Activated T-cell treated with anti-CD3 and anti-CD28 coated beads, Interleukin-2, amount 50 U/mL, for 4 hours (primary cell): ENCODE data around the gene SLC14A1. TPM values are rescaled to one million over a fixed set of nuclear protein-coding genes. Genes with fewer than 3 reads are reported as not detected.

Source experiments
- ATAC-seq, 2 donors: fragments of 200-7000 bp; cut with Tn5 transposase; one replicate each; pipeline ENCODE4 v1.10.0; 2021
- DNase-seq: peaks from one replicate; pipeline ENCODE4 v3.0.0-alpha.2; 2020
- H3K27me3 Mint-ChIP-seq: one replicate; pipeline ENCODE4 v1.8.0; 2021; ENCODE audit warnings: low read depth, mixed read lengths
- H3K36me3 Mint-ChIP-seq: one replicate; pipeline ENCODE4 v1.8.0; 2022; ENCODE audit warnings: mixed read lengths; ENCODE audit not compliant: insufficient read depth
- H3K4me1 Mint-ChIP-seq: one replicate; pipeline ENCODE4 v1.8.0; 2021; ENCODE audit warnings: low read depth, mixed read lengths
- H3K4me3 Mint-ChIP-seq: one replicate; pipeline ENCODE4 v1.8.0; 2021; ENCODE audit warnings: mild to moderate bottlenecking, moderate library complexity, mixed read lengths
- H3K9me3 Mint-ChIP-seq: one replicate; pipeline ENCODE4 v1.8.0; 2021; ENCODE audit warnings: mixed read lengths
- total RNA-seq, 3 donors: library from RNA; stranded (reverse); gene quantifications; one replicate each; pipeline ENCODE4 v1.2.1, GENCODE V29; 2021

The SLC14A1 gene
- total RNA-seq, 3 donors from 2014 or later: 0.24 TPM; not detected in 2

GRCh38 chr18:45691816-45692179, 32.2 kb upstream of the SLC14A1 start:
- peaks cover 2% of the 10 kb centered on the region for H3K36me3 Mint-ChIP-seq
- H3K27me3 Mint-ChIP-seq: no peaks in the 10 kb centered on the region
- DNase-seq (no peak), ATAC-seq (no peak)
- peaks cover 8% of the 10 kb centered on the region for H3K9me3 Mint-ChIP-seq
- no peak overlapping the region for H3K4me3 Mint-ChIP-seq
- peaks cover 40% of the 10 kb centered on the region for H3K4me1 Mint-ChIP-seq

- no peaks in the 10 kb centered on the region for H3K4me1 Mint-ChIP-seq
- ATAC-seq (no peak), DNase-seq (no peak)
- H3K27me3 Mint-ChIP-seq: no peaks in the 10 kb centered on the region
- H3K9me3 Mint-ChIP-seq: peaks cover 52% of the 10 kb centered on the region
- H3K36me3 Mint-ChIP-seq: peaks cover 17% of the 10 kb centered on the region
- H3K4me3 Mint-ChIP-seq: no peak overlapping the region
Observed at GRCh38 chr18:45702708-45703265, 21.2 kb upstream of the SLC14A1 start.

GRCh38 chr18:45708831-45709230, 15.2 kb upstream of the SLC14A1 start:
- Mint-ChIP-seq H3K4me3 (no peak overlapping the region), H3K4me1 (no peaks in the 10 kb centered on the region), H3K27me3 (no peaks in the 10 kb centered on the region), H3K9me3 (peaks cover 35% of the 10 kb centered on the region), H3K36me3 (peaks cover 19% of the 10 kb centered on the region)
- DNase-seq: no peak
- no peak for ATAC-seq

DNA sequence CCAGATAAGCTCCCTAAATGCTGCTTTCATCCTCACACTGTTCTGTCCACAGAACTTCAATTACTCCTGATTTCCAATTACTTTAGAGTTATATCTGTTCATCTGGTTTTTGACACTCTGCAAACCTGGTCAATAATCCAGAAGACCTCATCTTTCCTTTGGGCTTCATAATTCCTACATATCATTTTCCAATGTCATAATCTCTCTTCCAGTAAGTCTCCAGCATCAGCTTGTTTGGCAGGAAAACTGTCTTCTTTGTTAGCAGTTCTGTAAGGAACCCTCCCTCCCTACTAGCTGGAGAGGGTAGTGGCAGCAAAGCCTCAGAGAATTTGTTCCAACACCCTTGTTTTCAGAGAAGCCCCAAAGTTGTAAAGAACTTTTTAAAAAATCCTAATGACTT, 11.9 kb upstream of the SLC14A1 start:
- Mint-ChIP-seq H3K4me1 (no peaks in the 10 kb centered on the region), H3K36me3 (peaks cover 13% of the 10 kb centered on the region), H3K9me3 (peaks cover 18% of the 10 kb centered on the region), H3K4me3 (no peak overlapping the region), H3K27me3 (no peaks in the 10 kb centered on the region)
- ATAC-seq (no peak), DNase-seq (no peak)

GRCh38 chr18:45713239-45713638, 10.7 kb upstream of the SLC14A1 start:
- Mint-ChIP-seq H3K4me1 (no peaks in the 10 kb centered on the region), H3K27me3 (no peaks in the 10 kb centered on the region), H3K36me3 (peaks cover 11% of the 10 kb centered on the region), H3K4me3 (no peak overlapping the region), H3K9me3 (peaks cover 13% of the 10 kb centered on the region)
- no peak for ATAC-seq
- DNase-seq: no peak

DNA sequence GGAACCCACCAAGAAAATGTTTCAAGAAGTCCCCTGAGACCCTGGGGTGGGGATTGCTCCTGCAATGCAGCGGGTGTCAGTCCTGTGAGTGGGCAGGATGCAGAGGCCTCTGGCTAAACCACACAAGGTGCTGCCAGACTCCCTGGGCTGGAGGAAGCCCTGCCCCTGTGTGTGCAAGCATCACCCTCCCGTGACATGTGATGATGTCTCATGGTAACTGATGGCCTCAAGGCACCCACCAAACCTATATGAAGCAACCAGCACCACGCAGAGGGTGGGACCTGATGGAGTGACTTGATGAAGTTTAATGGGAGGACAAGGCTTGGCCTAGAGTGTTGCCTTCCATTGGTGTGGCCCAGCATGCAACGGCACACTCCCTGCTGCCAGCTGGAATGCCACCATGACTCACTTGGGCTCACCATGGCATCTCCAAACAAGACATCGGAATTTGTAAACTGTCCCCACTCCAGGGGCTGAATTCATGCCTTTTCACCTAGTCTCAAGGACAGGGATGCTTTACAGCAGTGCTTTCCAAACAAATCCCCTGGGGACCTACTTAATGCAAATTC, 8.7 kb upstream of the SLC14A1 start:
- H3K4me3 Mint-ChIP-seq: no peak overlapping the region
- peaks cover 4% of the 10 kb centered on the region for H3K9me3 Mint-ChIP-seq
- H3K36me3 Mint-ChIP-seq: peaks cover 4% of the 10 kb centered on the region
- DNase-seq (no peak), ATAC-seq (no peak)
- no peaks in the 10 kb centered on the region for H3K27me3 Mint-ChIP-seq
- no peaks in the 10 kb centered on the region for H3K4me1 Mint-ChIP-seq

DNA sequence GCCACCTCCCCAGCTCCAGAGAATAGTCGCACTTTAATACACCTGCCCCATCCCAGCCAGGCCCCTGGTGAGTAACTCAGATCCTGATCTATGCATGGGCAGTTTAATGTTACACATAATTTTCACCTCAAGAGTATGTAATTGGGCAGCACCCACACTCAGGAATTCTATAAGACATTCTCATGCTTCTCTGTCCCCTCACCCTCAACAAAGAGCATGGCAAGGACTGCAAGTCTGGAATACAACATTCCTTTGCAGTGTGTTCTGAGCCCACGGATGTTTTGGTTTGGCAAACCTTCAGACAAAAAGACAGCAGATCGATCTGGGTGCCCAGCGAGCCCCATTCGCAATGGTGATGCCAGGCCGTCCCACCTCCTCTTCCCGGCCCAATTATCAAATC, 4.9 kb upstream of the SLC14A1 start:
- H3K4me1 Mint-ChIP-seq: no peaks in the 10 kb centered on the region

DNA sequence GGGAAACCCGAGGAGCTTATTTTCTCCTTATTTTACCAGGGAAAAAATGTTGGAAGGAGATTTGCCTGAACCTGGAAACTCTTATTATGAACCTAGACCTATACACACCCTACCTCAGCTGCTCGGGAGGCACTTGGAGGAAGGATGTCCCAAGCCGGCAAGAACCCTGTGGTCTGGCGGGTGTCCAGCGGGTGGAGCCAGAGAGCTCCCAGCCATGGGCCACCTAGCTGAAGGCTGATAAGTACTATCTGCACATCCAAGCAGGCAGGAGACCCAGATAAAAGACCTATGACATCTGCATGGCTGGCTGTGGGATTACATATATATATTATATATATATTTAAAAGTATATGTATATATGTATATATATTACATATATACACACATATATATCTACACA, 1.1 kb upstream of the SLC14A1 start:
- DNase-seq (peak; percentile 59), ATAC-seq (peak; percentile 77 to 80)
- no peak overlapping the region for H3K4me3 Mint-ChIP-seq
- H3K27me3 Mint-ChIP-seq: no peaks in the 10 kb centered on the region
- no peaks in the 10 kb centered on the region for H3K9me3 Mint-ChIP-seq
- no peaks in the 10 kb centered on the region for H3K4me1 Mint-ChIP-seq
- peaks cover 3% of the 10 kb centered on the region for H3K36me3 Mint-ChIP-seq

More for the DNA sequence above, 4.9 kb upstream of the SLC14A1 start:
- H3K36me3 Mint-ChIP-seq: peaks cover 1% of the 10 kb centered on the region
- no peak for DNase-seq
- H3K9me3 Mint-ChIP-seq: no peaks in the 10 kb centered on the region
- H3K4me3 Mint-ChIP-seq: no peak overlapping the region
- no peak for ATAC-seq
- no peaks in the 10 kb centered on the region for H3K27me3 Mint-ChIP-seq

DNA sequence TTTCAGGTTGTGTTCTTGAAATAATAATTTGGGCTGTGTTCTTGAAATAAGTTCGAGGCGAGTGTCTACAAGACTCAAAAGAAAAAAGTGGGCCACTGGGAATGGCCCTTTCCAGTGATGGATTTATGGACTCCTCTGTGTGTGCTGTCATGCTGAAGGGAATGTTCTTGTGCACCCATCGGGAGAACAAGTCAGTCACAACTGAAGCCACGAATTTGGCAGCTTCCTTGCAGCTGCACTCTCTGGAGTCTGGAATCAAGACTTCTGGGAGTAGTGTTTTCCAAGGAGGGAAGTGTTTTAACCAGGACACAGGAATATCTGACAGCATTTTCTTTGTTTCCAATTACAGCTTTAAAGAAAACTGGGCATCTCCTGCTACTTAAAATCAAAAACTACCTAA, 620 bp downstream of the SLC14A1 start:
- DNase-seq (no peak), ATAC-seq (no peak)
- no peaks in the 10 kb centered on the region for H3K4me1 Mint-ChIP-seq
- H3K9me3 Mint-ChIP-seq: no peaks in the 10 kb centered on the region
- peaks cover 3% of the 10 kb centered on the region for H3K36me3 Mint-ChIP-seq
- H3K4me3 Mint-ChIP-seq: no peak overlapping the region
- no peaks in the 10 kb centered on the region for H3K27me3 Mint-ChIP-seq

DNA sequence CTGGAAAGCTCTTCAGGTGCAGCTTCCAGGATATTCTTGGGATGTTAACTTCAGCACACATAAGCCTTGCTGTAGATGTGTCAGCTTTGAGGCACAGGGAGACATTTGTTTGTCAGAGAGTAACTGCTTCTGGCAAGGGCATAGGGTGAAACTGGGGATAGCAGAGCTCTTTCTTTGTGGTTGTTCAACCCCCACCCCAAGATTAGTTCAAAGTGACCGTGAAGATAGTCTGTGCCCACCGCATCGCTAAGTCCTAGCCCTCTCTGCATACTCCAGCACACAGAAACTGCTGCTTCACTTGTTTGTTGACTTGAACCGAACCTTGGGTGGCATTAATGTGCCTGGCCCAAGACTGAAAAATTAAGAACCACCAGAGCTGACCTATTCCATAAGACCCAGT, 1.4 kb downstream of the SLC14A1 start:
- DNase-seq (no peak), ATAC-seq (no peak)
- Mint-ChIP-seq H3K4me1 (no peaks in the 10 kb centered on the region), H3K4me3 (no peak overlapping the region), H3K9me3 (no peaks in the 10 kb centered on the region), H3K36me3 (peaks cover 3% of the 10 kb centered on the region), H3K27me3 (no peaks in the 10 kb centered on the region)

- no peak overlapping the region for H3K4me3 Mint-ChIP-seq
Observed at GRCh38 chr18:45726603-45727002, 2.6 kb downstream of the SLC14A1 start.

DNA sequence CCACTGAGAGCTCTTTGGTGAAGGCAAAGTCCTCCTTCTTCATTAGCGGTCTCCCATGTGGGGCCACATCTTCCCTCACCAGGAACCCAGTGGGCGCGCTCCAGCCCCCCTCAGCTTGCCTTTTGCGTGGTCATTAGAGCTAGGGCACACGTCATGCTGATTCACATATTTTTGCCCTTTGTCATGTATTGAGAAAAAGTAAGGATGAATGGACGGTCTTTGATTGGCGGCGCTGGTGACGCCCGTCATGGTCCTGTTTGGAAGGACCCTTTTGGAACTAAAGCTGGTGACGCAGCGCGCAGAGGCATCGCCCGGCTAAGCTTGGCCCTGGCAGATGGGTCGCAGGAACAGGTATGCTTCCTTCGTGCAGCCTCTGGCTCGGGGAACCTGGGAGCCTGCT, 3.1 kb downstream of the SLC14A1 start:
- H3K36me3 Mint-ChIP-seq: peaks cover 3% of the 10 kb centered on the region
- ATAC-seq (no peak), DNase-seq (no peak)
- no peaks in the 10 kb centered on the region for H3K9me3 Mint-ChIP-seq
- no peak overlapping the region for H3K4me3 Mint-ChIP-seq
- H3K4me1 Mint-ChIP-seq: no peaks in the 10 kb centered on the region
- no peaks in the 10 kb centered on the region for H3K27me3 Mint-ChIP-seq

More at GRCh38 chr18:45726603-45727002, 2.6 kb downstream of the SLC14A1 start:
- H3K9me3 Mint-ChIP-seq: no peaks in the 10 kb centered on the region
- no peak for DNase-seq
- ATAC-seq: no peak
- no peaks in the 10 kb centered on the region for H3K27me3 Mint-ChIP-seq
- no peaks in the 10 kb centered on the region for H3K4me1 Mint-ChIP-seq
- H3K36me3 Mint-ChIP-seq: peaks cover 3% of the 10 kb centered on the region

GRCh38 chr18:45728336-45729010, 4.5 kb downstream of the SLC14A1 start:
- no peaks in the 10 kb centered on the region for H3K4me1 Mint-ChIP-seq
- peaks cover 3% of the 10 kb centered on the region for H3K36me3 Mint-ChIP-seq
- DNase-seq (no peak), ATAC-seq (no peak)
- no peak overlapping the region for H3K4me3 Mint-ChIP-seq
- no peaks in the 10 kb centered on the region for H3K9me3 Mint-ChIP-seq
- H3K27me3 Mint-ChIP-seq: no peaks in the 10 kb centered on the region

DNA sequence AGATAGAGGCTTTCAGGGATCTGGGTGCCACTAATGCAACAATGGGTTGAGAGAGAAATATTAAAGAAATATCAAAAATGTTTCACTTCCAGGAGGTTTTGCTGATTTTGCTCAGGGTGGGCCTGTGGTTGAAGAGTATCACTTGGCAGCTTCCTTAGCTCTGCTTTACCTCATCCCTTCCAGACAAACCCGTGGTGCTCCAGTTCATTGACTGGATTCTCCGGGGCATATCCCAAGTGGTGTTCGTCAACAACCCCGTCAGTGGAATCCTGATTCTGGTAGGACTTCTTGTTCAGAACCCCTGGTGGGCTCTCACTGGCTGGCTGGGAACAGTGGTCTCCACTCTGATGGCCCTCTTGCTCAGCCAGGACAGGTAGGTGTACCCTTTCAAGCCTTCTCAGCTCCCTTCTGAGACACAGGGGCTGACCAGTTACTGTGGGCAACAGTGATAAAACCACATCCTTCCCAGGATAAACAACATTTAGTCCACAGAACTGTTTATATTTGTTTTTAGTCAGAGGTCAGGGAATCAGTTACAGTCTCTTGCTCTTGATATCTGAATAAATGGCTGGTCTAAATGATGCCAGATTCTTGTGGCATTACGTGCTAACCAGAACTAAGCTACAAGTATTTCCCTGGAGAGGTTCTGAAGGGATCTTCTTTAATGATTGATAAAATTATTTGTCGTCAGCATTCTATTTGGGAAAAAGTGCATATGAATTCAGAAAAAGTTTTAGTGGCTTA, 7.0 kb downstream of the SLC14A1 start:
- Mint-ChIP-seq H3K36me3 (peaks cover 2% of the 10 kb centered on the region), H3K4me3 (no peak overlapping the region), H3K27me3 (no peaks in the 10 kb centered on the region), H3K9me3 (no peaks in the 10 kb centered on the region), H3K4me1 (no peaks in the 10 kb centered on the region)
- DNase-seq (no peak), ATAC-seq (no peak)

GRCh38 chr18:45731716-45732115, 7.7 kb downstream of the SLC14A1 start:
- H3K9me3 Mint-ChIP-seq: no peaks in the 10 kb centered on the region

More at GRCh38 chr18:45731716-45732115, 7.7 kb downstream of the SLC14A1 start:
- Mint-ChIP-seq H3K4me3 (no peak overlapping the region), H3K4me1 (no peaks in the 10 kb centered on the region), H3K27me3 (no peaks in the 10 kb centered on the region), H3K36me3 (peaks cover 3% of the 10 kb centered on the region)
- DNase-seq: no peak
- ATAC-seq: no peak
